Measurements from ENCODE around the gene SCMH1. TPM values are rescaled to one million over a fixed set of nuclear protein-coding genes. Genes with fewer than 3 reads are reported as not detected.
A peak's percentile ranks its signal among the peaks of the same experiment; 100 is the strongest.

SCMH1 gene
- total and polyA plus RNA-seq, 4 donors, result 6.6 to 12.8 (median 10.5) TPM

DNA sequence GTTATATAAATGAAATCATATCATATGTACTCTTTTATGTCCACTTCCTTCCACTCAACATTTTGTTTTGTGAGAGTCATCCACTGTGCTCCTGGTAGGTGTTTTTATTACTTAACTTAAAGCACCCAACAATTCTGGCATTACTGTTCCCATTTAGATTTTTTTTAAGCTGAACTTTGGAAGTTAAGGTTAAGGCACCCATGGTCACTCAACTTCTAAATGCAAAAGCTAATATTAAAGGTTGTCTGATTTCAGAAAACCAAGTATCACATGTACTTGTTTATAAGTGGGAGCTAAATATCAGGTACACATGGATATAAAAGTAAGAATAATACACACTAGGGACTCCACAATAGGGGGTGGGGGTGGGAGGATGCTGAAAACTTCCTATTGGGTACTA is 42.7 kb downstream of the SCMH1 start:
- Histone ChIP-seq H3K4me1 (ENCODE audit: control insufficient read depth in 4 of 4, insufficient read depth in 4 of 4, low read length in 3 of 4) (peaks cover 0 to 11% (median 6%) of the 10 kb centered on the region in 4 donors), H3K27ac (ENCODE audit: low read depth in 1 of 2, low read length in 2 of 2) (peak overlapping the region; percentile 8 to 39), H3K4me3 (ENCODE audit: low read depth in 1 of 3, low read length in 3 of 3) (no peak overlapping the region), H3K9ac (ENCODE audit: low read depth in 1 of 2, low read length in 2 of 2) (no peak overlapping the region), H3K36me3 (ENCODE audit: control insufficient read depth in 4 of 4, insufficient read depth in 3 of 4, low read depth in 1 of 4, low read length in 3 of 4) (no peaks in the 10 kb centered on the region), H3K27me3 (ENCODE audit: control insufficient read depth in 4 of 4, insufficient read depth in 4 of 4, low read length in 3 of 4) (no peaks in the 10 kb centered on the region), H3K9me3 (ENCODE audit: control insufficient read depth in 4 of 4, low read length in 3 of 4) (no peaks in the 10 kb centered on the region)
- no peak for TF ChIP-seq FOXA1 (IDR thresholded peaks at IDR 0.05)
- no peak for TF ChIP-seq TAF1 (conservative IDR thresholded peaks at IDR 0.05)
- no peak for TF ChIP-seq RAD21 (IDR thresholded peaks at IDR 0.05)
- TF ChIP-seq NR2F2 (IDR thresholded peaks at IDR 0.05), result no peak
- TF ChIP-seq, protein P1, sequence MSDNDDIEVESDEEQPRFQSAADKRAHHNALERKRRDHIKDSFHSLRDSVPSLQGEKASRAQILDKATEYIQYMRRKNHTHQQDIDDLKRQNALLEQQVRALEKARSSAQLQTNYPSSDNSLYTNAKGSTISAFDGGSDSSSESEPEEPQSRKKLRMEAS (IDR thresholded peaks at IDR 0.05), result no peak
- no peak for TF ChIP-seq ATF3 (IDR thresholded peaks at IDR 0.05)
- no peak for TF ChIP-seq ZBTB33 (IDR thresholded peaks at IDR 0.05)
- TF ChIP-seq SP1 (IDR thresholded peaks at IDR 0.05), result peak; percentile 50
- TF ChIP-seq RXRA (IDR thresholded peaks at IDR 0.05), result peak; percentile 92 to 97
- TF ChIP-seq HNF4A (conservative IDR thresholded peaks at IDR 0.05), result peak; percentile 70 to 80
- no peak for TF ChIP-seq GABPA (IDR thresholded peaks at IDR 0.05 in 1 of 2, conservative IDR thresholded peaks at IDR 0.05 in 1 of 2)
- peak; percentile 54 for TF ChIP-seq HNF4G (IDR thresholded peaks at IDR 0.05)
- no peak for TF ChIP-seq FOXA2 (IDR thresholded peaks at IDR 0.05)
- TF ChIP-seq, protein P2, sequence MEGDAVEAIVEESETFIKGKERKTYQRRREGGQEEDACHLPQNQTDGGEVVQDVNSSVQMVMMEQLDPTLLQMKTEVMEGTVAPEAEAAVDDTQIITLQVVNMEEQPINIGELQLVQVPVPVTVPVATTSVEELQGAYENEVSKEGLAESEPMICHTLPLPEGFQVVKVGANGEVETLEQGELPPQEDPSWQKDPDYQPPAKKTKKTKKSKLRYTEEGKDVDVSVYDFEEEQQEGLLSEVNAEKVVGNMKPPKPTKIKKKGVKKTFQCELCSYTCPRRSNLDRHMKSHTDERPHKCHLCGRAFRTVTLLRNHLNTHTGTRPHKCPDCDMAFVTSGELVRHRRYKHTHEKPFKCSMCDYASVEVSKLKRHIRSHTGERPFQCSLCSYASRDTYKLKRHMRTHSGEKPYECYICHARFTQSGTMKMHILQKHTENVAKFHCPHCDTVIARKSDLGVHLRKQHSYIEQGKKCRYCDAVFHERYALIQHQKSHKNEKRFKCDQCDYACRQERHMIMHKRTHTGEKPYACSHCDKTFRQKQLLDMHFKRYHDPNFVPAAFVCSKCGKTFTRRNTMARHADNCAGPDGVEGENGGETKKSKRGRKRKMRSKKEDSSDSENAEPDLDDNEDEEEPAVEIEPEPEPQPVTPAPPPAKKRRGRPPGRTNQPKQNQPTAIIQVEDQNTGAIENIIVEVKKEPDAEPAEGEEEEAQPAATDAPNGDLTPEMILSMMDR (IDR thresholded peaks at IDR 0.05; ENCODE audit: low read depth, low read length, missing input control), result no peak
- TF ChIP-seq, protein P3, sequence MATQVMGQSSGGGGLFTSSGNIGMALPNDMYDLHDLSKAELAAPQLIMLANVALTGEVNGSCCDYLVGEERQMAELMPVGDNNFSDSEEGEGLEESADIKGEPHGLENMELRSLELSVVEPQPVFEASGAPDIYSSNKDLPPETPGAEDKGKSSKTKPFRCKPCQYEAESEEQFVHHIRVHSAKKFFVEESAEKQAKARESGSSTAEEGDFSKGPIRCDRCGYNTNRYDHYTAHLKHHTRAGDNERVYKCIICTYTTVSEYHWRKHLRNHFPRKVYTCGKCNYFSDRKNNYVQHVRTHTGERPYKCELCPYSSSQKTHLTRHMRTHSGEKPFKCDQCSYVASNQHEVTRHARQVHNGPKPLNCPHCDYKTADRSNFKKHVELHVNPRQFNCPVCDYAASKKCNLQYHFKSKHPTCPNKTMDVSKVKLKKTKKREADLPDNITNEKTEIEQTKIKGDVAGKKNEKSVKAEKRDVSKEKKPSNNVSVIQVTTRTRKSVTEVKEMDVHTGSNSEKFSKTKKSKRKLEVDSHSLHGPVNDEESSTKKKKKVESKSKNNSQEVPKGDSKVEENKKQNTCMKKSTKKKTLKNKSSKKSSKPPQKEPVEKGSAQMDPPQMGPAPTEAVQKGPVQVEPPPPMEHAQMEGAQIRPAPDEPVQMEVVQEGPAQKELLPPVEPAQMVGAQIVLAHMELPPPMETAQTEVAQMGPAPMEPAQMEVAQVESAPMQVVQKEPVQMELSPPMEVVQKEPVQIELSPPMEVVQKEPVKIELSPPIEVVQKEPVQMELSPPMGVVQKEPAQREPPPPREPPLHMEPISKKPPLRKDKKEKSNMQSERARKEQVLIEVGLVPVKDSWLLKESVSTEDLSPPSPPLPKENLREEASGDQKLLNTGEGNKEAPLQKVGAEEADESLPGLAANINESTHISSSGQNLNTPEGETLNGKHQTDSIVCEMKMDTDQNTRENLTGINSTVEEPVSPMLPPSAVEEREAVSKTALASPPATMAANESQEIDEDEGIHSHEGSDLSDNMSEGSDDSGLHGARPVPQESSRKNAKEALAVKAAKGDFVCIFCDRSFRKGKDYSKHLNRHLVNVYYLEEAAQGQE (IDR thresholded peaks at IDR 0.05), result no peak
- no peak for TF ChIP-seq EGR1 (IDR thresholded peaks at IDR 0.05; ENCODE audit: low read depth in 2 of 2)
- TF ChIP-seq JUND (IDR thresholded peaks at IDR 0.05), result no peak
- DNase-seq (ENCODE audit: low spot score), result no peak
